ENCODE data around the gene ERC1. TPM values are rescaled to one million over a fixed set of nuclear protein-coding genes. Genes with fewer than 3 reads are reported as not detected.

ERC1 gene
- total RNA-seq, 2 experiments from 2014 or later: 40.1 to 49.6 TPM

GRCh38 chr12:1350055-1350933, 359.3 kb downstream of the ERC1 start:
- H3K36me3 ChIP-seq (ENCODE audit: insufficient read depth, low read length): peaks cover 2% of the 10 kb centered on the region
- no peak overlapping the region for H3K27ac ChIP-seq (ENCODE audit: low read depth in 1 of 2, low read length in 2 of 2)
- H3K4me1 Mint-ChIP-seq (ENCODE audit: low read depth): no peaks in the 10 kb centered on the region
- no peaks in the 10 kb centered on the region for H3K4me1 ChIP-seq (ENCODE audit: insufficient read depth, low read length)
- no peaks in the 10 kb centered on the region for H3K27me3 ChIP-seq (ENCODE audit: control insufficient read depth in 1 of 2, insufficient read depth in 2 of 2, low read length in 2 of 2)
- intact Hi-C loops (cut with DNase I, micrococcal nuclease): no loop called here
- peaks cover 14% of the 10 kb centered on the region for H3K36me3 Mint-ChIP-seq (ENCODE audit: low read depth)
- H3K4me3 ChIP-seq (ENCODE audit: low read length): no peak overlapping the region
- ChIA-PET POLR2A (no interaction called here), CTCF (interaction anchor here (0.7 kb wide), 2 partner anchors 142 to 612 kb away, joined by 3 to 4 read pairs; no protein-coding TSS in a partner anchor)
- H3K27ac Mint-ChIP-seq: no peak overlapping the region
- H3K27me3 Mint-ChIP-seq: no peaks in the 10 kb centered on the region
- ATAC-seq (ENCODE audit: poor library complexity) (no peak), DNase-seq (no peak)
- H3K9me3 ChIP-seq (ENCODE audit: control insufficient read depth in 1 of 2, insufficient read depth in 1 of 2, low read length in 2 of 2): no peaks in the 10 kb centered on the region
- H3K9me3 Mint-ChIP-seq: no peaks in the 10 kb centered on the region
- no peak overlapping the region for H3K4me3 Mint-ChIP-seq
- TF ChIP-seq, protein P1, sequence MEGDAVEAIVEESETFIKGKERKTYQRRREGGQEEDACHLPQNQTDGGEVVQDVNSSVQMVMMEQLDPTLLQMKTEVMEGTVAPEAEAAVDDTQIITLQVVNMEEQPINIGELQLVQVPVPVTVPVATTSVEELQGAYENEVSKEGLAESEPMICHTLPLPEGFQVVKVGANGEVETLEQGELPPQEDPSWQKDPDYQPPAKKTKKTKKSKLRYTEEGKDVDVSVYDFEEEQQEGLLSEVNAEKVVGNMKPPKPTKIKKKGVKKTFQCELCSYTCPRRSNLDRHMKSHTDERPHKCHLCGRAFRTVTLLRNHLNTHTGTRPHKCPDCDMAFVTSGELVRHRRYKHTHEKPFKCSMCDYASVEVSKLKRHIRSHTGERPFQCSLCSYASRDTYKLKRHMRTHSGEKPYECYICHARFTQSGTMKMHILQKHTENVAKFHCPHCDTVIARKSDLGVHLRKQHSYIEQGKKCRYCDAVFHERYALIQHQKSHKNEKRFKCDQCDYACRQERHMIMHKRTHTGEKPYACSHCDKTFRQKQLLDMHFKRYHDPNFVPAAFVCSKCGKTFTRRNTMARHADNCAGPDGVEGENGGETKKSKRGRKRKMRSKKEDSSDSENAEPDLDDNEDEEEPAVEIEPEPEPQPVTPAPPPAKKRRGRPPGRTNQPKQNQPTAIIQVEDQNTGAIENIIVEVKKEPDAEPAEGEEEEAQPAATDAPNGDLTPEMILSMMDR (IDR thresholded peaks at IDR 0.05): no peak

GRCh38 chr12:1350934-1351240, 359.9 kb downstream of the ERC1 start:
- Mint-ChIP-seq H3K36me3 (ENCODE audit: low read depth) (peaks cover 14% of the 10 kb centered on the region), H3K4me1 (ENCODE audit: low read depth) (no peaks in the 10 kb centered on the region), H3K4me3 (no peak overlapping the region), H3K27me3 (no peaks in the 10 kb centered on the region), H3K27ac (no peak overlapping the region), H3K9me3 (no peaks in the 10 kb centered on the region)
- TF ChIP-seq, protein P1 (IDR thresholded peaks at IDR 0.05): no peak
- Histone ChIP-seq H3K4me3 (ENCODE audit: low read length) (no peak overlapping the region), H3K36me3 (ENCODE audit: insufficient read depth, low read length) (peaks cover 2% of the 10 kb centered on the region), H3K4me1 (ENCODE audit: insufficient read depth, low read length) (no peaks in the 10 kb centered on the region), H3K9me3 (ENCODE audit: control insufficient read depth in 1 of 2, insufficient read depth in 1 of 2, low read length in 2 of 2) (no peaks in the 10 kb centered on the region), H3K27me3 (ENCODE audit: control insufficient read depth in 1 of 2, insufficient read depth in 2 of 2, low read length in 2 of 2) (no peaks in the 10 kb centered on the region), H3K27ac (ENCODE audit: low read depth in 1 of 2, low read length in 2 of 2) (no peak overlapping the region)
- ChIA-PET POLR2A (interaction anchor here (0.6 kb wide), 1 partner anchor 12 kb away, joined by 3 read pairs; no protein-coding TSS in a partner anchor), CTCF (no interaction called here)
- intact Hi-C loops (cut with DNase I, micrococcal nuclease): no loop called here
- no peak for DNase-seq
- no peak for ATAC-seq (ENCODE audit: poor library complexity)

DNA sequence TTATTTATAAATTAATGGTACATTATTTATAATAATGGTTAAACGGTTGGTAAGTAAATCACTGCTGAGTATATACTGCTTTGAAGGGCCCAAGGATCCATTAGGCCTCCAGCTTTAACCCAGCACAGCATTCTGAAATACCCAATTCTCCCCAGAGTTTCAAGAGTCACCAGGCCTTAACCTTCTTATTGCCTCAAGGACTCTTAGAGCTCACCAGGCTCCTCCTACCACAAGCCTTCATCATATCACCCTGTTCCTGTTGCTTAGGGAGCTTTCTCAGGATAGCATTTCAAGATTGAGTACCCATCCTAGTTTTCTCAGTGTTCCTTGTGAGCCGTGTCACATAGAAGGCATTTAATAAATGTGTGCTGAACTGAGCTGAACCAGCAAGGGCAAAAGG, 360.9 kb downstream of the ERC1 start:
- Histone ChIP-seq H3K9me3 (ENCODE audit: control insufficient read depth in 1 of 2, insufficient read depth in 1 of 2, low read length in 2 of 2) (no peaks in the 10 kb centered on the region), H3K4me1 (ENCODE audit: insufficient read depth, low read length) (no peaks in the 10 kb centered on the region), H3K4me3 (ENCODE audit: low read length) (no peak overlapping the region), H3K36me3 (ENCODE audit: insufficient read depth, low read length) (peaks cover 2% of the 10 kb centered on the region), H3K27me3 (ENCODE audit: control insufficient read depth in 1 of 2, insufficient read depth in 2 of 2, low read length in 2 of 2) (no peaks in the 10 kb centered on the region), H3K27ac (ENCODE audit: low read depth in 1 of 2, low read length in 2 of 2) (no peak overlapping the region)
- intact Hi-C loops (cut with DNase I, micrococcal nuclease): no loop called here
- no peak for ATAC-seq (ENCODE audit: poor library complexity)
- Mint-ChIP-seq H3K27me3 (no peaks in the 10 kb centered on the region), H3K36me3 (ENCODE audit: low read depth) (peaks cover 14% of the 10 kb centered on the region), H3K27ac (no peak overlapping the region), H3K4me1 (ENCODE audit: low read depth) (no peaks in the 10 kb centered on the region), H3K4me3 (no peak overlapping the region), H3K9me3 (no peaks in the 10 kb centered on the region)
- no peak for DNase-seq
- POLR2A ChIA-PET: no interaction called here
- TF ChIP-seq, protein P1 (IDR thresholded peaks at IDR 0.05): no peak
- CTCF ChIA-PET: interaction anchor here (1.2 kb wide), 1 partner anchor 44 kb away, joined by 3 read pairs; no protein-coding TSS in a partner anchor
